Spinal cord (tissue), 10 donors: ENCODE results near the gene UNC5C. TPM values are rescaled to one million over a fixed set of nuclear protein-coding genes. Genes with fewer than 3 reads are reported as not detected.

Experiments
- DNase-seq, 6 donors: peaks; one replicate each; pipeline versions ENCODE4 v3.0.0 to v3.0.0-alpha.2; 2013 to 2015; ENCODE audit warnings: low spot score in 6 of 6, low read depth in 4 of 6
- H3K27ac ChIP-seq: one replicate; pipeline ENCODE4 v1.5.1; 2013; ENCODE audit warnings: low read depth, low read length, control low read depth
- H3K27me3 ChIP-seq: one replicate; pipeline ENCODE4 v1.6.1; 2013; ENCODE audit warnings: low read length; ENCODE audit not compliant: control insufficient read depth, insufficient read depth
- H3K36me3 ChIP-seq: one replicate; pipeline ENCODE4 v1.6.1; 2013; ENCODE audit warnings: low read length; ENCODE audit not compliant: control insufficient read depth, insufficient read depth
- H3K4me1 ChIP-seq: one replicate; pipeline ENCODE4 v1.6.1; 2013; ENCODE audit warnings: low read length; ENCODE audit not compliant: control insufficient read depth, insufficient read depth
- H3K4me3 ChIP-seq: one replicate; pipeline ENCODE4 v1.5.1; 2013; ENCODE audit warnings: low read depth, low read length, control low read depth
- H3K9me3 ChIP-seq: one replicate; pipeline ENCODE4 v1.6.1; 2013; ENCODE audit warnings: low read length; ENCODE audit not compliant: control insufficient read depth, insufficient read depth
- WGBS: methylation state at CpG from one replicate; pipeline ENCODE4 v1.1.5; 2013; ENCODE audit warnings: missing lambda C conversion rate; ENCODE audit not compliant: insufficient coverage; 5-methylcytosine and 5-hydroxymethylcytosine counted together
- polyA plus RNA-seq, 2 donors: library from polyadenylated mRNA; unstranded; fragments of 120-200 nt; gene quantifications; one replicate each; pipeline ENCODE4 v1.2.1, GENCODE V29; 2013; ENCODE audit not compliant: insufficient read length in 2 of 2
- total RNA-seq, 2 donors: library from RNA; depleted of rRNA in 1 of 2; stranded (reverse); fragments of 120-200 nt in 1 of 2; fragments of >200 nt in 1 of 2; gene quantifications; one replicate each; pipeline versions ENCODE4 v1.2.3 to v1.2.4, GENCODE V29; 2013 to 2014
- donor health status: healthy.

UNC5C gene
- total and polyA plus RNA-seq, 4 donors, result 11.3 to 33.2 (median 20.7) TPM

DNA sequence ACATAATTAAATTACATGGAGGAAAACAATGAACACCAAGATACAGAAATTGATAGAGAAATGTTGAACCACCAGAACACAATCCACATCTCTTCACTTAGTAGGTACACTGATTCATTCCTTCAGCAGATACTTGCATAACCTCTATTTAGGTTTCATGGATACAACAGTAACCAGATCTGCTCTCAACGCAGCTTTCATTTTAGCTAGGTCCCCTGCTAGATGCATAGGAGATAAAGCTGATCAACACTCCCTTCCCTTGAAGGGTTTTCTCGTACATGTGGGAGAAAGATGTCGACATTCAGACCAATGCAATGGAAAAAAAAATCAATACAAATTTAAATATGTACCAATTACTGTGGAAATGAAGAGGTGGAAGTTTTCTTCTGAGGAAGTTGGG is 37.3 kb downstream of the UNC5C start:
- no peak overlapping the region for H3K27ac ChIP-seq
- no peak overlapping the region for H3K4me3 ChIP-seq
- H3K27me3 ChIP-seq, result no peaks in the 10 kb centered on the region
- no peaks in the 10 kb centered on the region for H3K36me3 ChIP-seq
- no peaks in the 10 kb centered on the region for H3K9me3 ChIP-seq
- DNase-seq, result no peak
- no peaks in the 10 kb centered on the region for H3K4me1 ChIP-seq
- WGBS, result no CpG with 5 or more reads among the region's 3 CpGs

- Histone ChIP-seq H3K4me3 (no peak overlapping the region), H3K36me3 (no peaks in the 10 kb centered on the region), H3K9me3 (no peaks in the 10 kb centered on the region), H3K27me3 (no peaks in the 10 kb centered on the region), H3K4me1 (no peaks in the 10 kb centered on the region), H3K27ac (no peak overlapping the region)
- no peak for DNase-seq
- 50% methylated on average over 1 of the region's 2 CpGs for WGBS
Observed at GRCh38 chr4:95510877-95511276, 37.9 kb downstream of the UNC5C start.

DNA sequence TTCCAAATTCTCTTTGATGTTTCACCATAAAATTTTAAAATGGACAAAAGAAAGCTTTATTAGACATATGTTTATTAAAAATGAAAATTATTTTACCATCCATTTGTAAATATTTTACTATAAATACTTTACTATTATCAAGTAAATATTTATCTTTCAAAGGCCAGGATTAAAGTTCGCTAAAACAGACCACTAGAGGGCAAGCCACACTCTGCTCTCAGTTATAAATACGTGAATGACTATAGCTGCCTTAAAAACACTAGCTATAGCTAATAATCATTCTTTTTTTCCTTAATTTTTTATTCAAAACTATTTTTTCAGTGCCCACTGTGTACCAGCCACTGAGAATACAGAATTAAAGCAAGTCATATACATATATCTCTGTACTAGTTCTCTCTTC is 38.6 kb downstream of the UNC5C start:
- WGBS, result 38% methylated on average over 2 of the region's 2 CpGs
- Histone ChIP-seq H3K4me3 (no peak overlapping the region), H3K27ac (no peak overlapping the region), H3K27me3 (no peaks in the 10 kb centered on the region), H3K4me1 (no peaks in the 10 kb centered on the region), H3K36me3 (no peaks in the 10 kb centered on the region), H3K9me3 (no peaks in the 10 kb centered on the region)
- DNase-seq, result peak in 5 of 6 donors; percentile 9 to 79 (median 31)

GRCh38 chr4:95508421-95508820 is 40.4 kb downstream of the UNC5C start:
- WGBS, result no CpG with 5 or more reads among the region's 1 CpG
- DNase-seq, result no peak
- Histone ChIP-seq H3K9me3 (no peaks in the 10 kb centered on the region), H3K4me1 (no peaks in the 10 kb centered on the region), H3K27me3 (no peaks in the 10 kb centered on the region), H3K36me3 (no peaks in the 10 kb centered on the region), H3K4me3 (no peak overlapping the region), H3K27ac (no peak overlapping the region)

DNA sequence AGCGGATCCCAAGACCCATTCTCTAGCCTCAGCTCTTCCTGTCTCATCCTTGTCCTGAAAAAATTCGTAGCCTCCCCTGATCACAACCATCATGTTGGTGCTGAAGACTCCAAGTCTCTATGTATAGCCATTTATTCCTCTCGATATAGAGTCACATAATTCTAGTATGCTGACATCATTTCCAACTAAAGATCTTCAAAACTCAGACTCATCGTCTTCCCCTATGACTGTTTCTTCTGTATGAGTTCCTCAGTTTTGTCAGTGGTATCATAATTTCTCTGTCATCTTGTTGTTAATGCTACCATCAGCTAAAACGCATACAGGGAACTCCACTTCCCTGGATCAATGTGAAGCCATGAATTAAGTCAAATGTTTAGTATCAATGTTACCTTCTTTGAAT is 41.2 kb downstream of the UNC5C start:
- WGBS, result 100% methylated on average over 3 of the region's 5 CpGs
- DNase-seq, result no peak
- Histone ChIP-seq H3K27me3 (no peaks in the 10 kb centered on the region), H3K4me1 (no peaks in the 10 kb centered on the region), H3K27ac (no peak overlapping the region), H3K4me3 (no peak overlapping the region), H3K9me3 (no peaks in the 10 kb centered on the region), H3K36me3 (no peaks in the 10 kb centered on the region)

- Histone ChIP-seq H3K4me1 (no peaks in the 10 kb centered on the region), H3K36me3 (no peaks in the 10 kb centered on the region), H3K9me3 (no peaks in the 10 kb centered on the region), H3K27me3 (no peaks in the 10 kb centered on the region), H3K4me3 (no peak overlapping the region), H3K27ac (no peak overlapping the region)
- whole genome bisulfite sequencing, result no CpG with 5 or more reads among the region's 1 CpG
- no peak for DNase-seq
Observed at GRCh38 chr4:95507147-95507546, 41.6 kb downstream of the UNC5C start.

GRCh38 chr4:95506264-95506663 is 42.5 kb downstream of the UNC5C start:
- Histone ChIP-seq H3K27ac (no peak overlapping the region), H3K4me3 (no peak overlapping the region), H3K36me3 (no peaks in the 10 kb centered on the region), H3K4me1 (no peaks in the 10 kb centered on the region), H3K27me3 (no peaks in the 10 kb centered on the region), H3K9me3 (no peaks in the 10 kb centered on the region)
- peak in 1 of 6 donors; percentile 70 for DNase-seq
- no CpG with 5 or more reads among the region's 4 CpGs for WGBS

GRCh38 chr4:95505799-95506198 is 43.0 kb downstream of the UNC5C start:
- H3K4me3 ChIP-seq, result no peak overlapping the region
- DNase-seq, result no peak
- H3K27me3 ChIP-seq, result no peaks in the 10 kb centered on the region
- H3K4me1 ChIP-seq, result no peaks in the 10 kb centered on the region
- H3K27ac ChIP-seq, result no peak overlapping the region
- H3K36me3 ChIP-seq, result no peaks in the 10 kb centered on the region
- H3K9me3 ChIP-seq, result no peaks in the 10 kb centered on the region

- H3K4me3 ChIP-seq, result no peak overlapping the region
- no peaks in the 10 kb centered on the region for H3K27me3 ChIP-seq
- H3K27ac ChIP-seq, result peak overlapping the region; percentile 25
- WGBS, result 29% methylated on average over 2 of the region's 2 CpGs
- no peaks in the 10 kb centered on the region for H3K4me1 ChIP-seq
- peak in 4 of 6 donors; percentile 17 to 81 (median 44) for DNase-seq
- H3K36me3 ChIP-seq, result no peaks in the 10 kb centered on the region
- H3K9me3 ChIP-seq, result no peaks in the 10 kb centered on the region
Observed at GRCh38 chr4:95505151-95505550, 43.6 kb downstream of the UNC5C start.

DNA sequence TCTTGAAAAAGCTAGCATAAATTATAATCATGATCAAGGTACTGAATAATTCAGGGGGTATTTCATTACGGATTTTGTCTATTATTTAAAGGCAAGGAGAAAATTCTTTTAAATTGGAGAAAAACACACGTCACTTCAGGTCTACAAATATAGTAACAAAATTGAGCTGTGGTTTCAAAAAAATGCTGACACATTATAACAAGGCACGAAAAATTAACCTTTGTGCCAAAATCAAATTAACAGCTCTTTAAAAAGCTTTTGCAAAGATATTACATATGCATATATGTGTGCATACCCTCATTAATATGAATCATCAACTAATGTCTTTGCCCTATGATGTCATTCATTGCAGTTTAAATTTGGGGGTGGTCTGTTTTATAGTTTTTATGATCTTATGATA is 44.3 kb downstream of the UNC5C start:
- no peak overlapping the region for H3K4me3 ChIP-seq
- H3K27ac ChIP-seq, result no peak overlapping the region
- no peaks in the 10 kb centered on the region for H3K27me3 ChIP-seq
- no peak for DNase-seq
- no CpG with 5 or more reads among the region's 3 CpGs for WGBS
- no peaks in the 10 kb centered on the region for H3K9me3 ChIP-seq
- no peaks in the 10 kb centered on the region for H3K4me1 ChIP-seq
- H3K36me3 ChIP-seq, result no peaks in the 10 kb centered on the region
